Liver (tissue), 3 donors: ENCODE measurements around the gene EPHA6.

ENCODE experiments used
- FOXA1 ChIP-seq: IDR thresholded peaks from 2 replicates; pipeline ENCODE4 v1.6.1; 2016; ENCODE audit warnings: antibody characterized with exemption
- FOXA2 ChIP-seq: IDR thresholded peaks from 2 replicates; pipeline ENCODE4 v1.6.1; 2016; ENCODE audit warnings: antibody characterized with exemption
- GABPA ChIP-seq, 2 donors: IDR thresholded peaks in 1 of 2; conservative IDR thresholded peaks in 1 of 2; 2 replicates each; pipeline ENCODE4 v1.6.1; 2016; ENCODE audit warnings: antibody characterized with exemption in 2 of 2, mild to moderate bottlenecking in 1 of 2, moderate library complexity in 1 of 2
- HNF4A ChIP-seq, 2 donors: conservative IDR thresholded peaks; 2 replicates each; pipeline ENCODE4 v1.6.1; 2016; ENCODE audit warnings: antibody characterized with exemption in 2 of 2, mild to moderate bottlenecking in 2 of 2
- JUND ChIP-seq, 2 donors: IDR thresholded peaks; 2 replicates each; pipeline ENCODE4 v1.6.1; 2016; ENCODE audit warnings: antibody characterized with exemption in 2 of 2
- RAD21 ChIP-seq, 2 donors: IDR thresholded peaks; 2 replicates each; pipeline ENCODE4 v1.6.1; 2016; ENCODE audit warnings: antibody characterized with exemption in 2 of 2, mild to moderate bottlenecking in 2 of 2
- SP1 ChIP-seq: IDR thresholded peaks from 2 replicates; pipeline ENCODE4 v1.6.1; 2018; ENCODE audit warnings: antibody characterized with exemption, mild to moderate bottlenecking
- TAF1 ChIP-seq: conservative IDR thresholded peaks from 2 replicates; pipeline ENCODE4 v1.6.1; 2016; ENCODE audit warnings: antibody characterized with exemption, mild to moderate bottlenecking
- YY1 ChIP-seq: IDR thresholded peaks from 2 replicates; pipeline ENCODE4 v1.6.1; 2016; ENCODE audit warnings: antibody characterized with exemption, mild to moderate bottlenecking
- TF ChIP-seq, protein P1 (sequence below): fragments of 150-350 bp; IDR thresholded peaks from 2 replicates; pipeline ENCODE4 v1.5.1; 2017; ENCODE audit warnings: improper control_type of control experiment, low read depth, low read length; ENCODE audit not compliant: missing input control
- TF ChIP-seq, protein P2 (sequence below): IDR thresholded peaks from 2 replicates; pipeline ENCODE4 v1.6.1; 2016; ENCODE audit warnings: antibody characterized with exemption
- TF ChIP-seq, protein P3 (sequence below): IDR thresholded peaks from 2 replicates; pipeline ENCODE4 v1.6.1; 2016; ENCODE audit warnings: antibody characterized with exemption
- TF ChIP-seq, protein P4 (sequence below): IDR thresholded peaks from 2 replicates; pipeline ENCODE4 v1.6.1; 2016; ENCODE audit warnings: antibody characterized with exemption, mild to moderate bottlenecking
- TF ChIP-seq, protein P5 (sequence below): IDR thresholded peaks from 2 replicates; pipeline ENCODE4 v1.6.1; 2016; ENCODE audit warnings: antibody characterized with exemption
- donor health status: healthy.
- donor health status: healthy.

DNA sequence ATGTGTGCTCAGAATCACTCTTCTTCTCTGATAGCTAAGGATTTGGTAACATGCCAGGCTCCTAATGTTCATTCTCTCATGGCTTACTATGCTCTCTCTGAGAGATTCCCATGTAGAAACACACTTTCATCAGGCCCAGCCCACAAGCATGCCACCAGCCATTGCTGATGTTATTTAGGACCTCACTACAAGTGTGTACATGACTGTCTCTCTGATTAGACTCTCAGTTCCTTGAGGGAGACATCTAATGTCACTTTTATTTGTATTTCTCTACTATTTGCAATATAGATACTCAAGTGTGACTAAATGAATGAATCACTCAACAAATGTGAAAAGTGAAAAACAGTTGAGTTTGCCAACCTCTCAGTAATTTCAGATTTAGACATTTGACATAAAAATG, 865.8 kb downstream of the EPHA6 start:
- TF ChIP-seq, protein P1, sequence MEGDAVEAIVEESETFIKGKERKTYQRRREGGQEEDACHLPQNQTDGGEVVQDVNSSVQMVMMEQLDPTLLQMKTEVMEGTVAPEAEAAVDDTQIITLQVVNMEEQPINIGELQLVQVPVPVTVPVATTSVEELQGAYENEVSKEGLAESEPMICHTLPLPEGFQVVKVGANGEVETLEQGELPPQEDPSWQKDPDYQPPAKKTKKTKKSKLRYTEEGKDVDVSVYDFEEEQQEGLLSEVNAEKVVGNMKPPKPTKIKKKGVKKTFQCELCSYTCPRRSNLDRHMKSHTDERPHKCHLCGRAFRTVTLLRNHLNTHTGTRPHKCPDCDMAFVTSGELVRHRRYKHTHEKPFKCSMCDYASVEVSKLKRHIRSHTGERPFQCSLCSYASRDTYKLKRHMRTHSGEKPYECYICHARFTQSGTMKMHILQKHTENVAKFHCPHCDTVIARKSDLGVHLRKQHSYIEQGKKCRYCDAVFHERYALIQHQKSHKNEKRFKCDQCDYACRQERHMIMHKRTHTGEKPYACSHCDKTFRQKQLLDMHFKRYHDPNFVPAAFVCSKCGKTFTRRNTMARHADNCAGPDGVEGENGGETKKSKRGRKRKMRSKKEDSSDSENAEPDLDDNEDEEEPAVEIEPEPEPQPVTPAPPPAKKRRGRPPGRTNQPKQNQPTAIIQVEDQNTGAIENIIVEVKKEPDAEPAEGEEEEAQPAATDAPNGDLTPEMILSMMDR = no peak
- TF ChIP-seq, protein P2, sequence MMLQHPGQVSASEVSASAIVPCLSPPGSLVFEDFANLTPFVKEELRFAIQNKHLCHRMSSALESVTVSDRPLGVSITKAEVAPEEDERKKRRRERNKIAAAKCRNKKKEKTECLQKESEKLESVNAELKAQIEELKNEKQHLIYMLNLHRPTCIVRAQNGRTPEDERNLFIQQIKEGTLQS = no peak
- no peak for TF ChIP-seq YY1
- TF ChIP-seq TAF1 = no peak
- no peak for TF ChIP-seq GABPA (IDR thresholded peaks at IDR 0.05 in 1 of 2, conservative IDR thresholded peaks at IDR 0.05 in 1 of 2)
- no peak for TF ChIP-seq FOXA2
- TF ChIP-seq, protein P3, sequence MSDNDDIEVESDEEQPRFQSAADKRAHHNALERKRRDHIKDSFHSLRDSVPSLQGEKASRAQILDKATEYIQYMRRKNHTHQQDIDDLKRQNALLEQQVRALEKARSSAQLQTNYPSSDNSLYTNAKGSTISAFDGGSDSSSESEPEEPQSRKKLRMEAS = no peak
- TF ChIP-seq JUND (IDR thresholded peaks at IDR 0.05) = no peak
- no peak for TF ChIP-seq RAD21 (IDR thresholded peaks at IDR 0.05)
- TF ChIP-seq, protein P4, sequence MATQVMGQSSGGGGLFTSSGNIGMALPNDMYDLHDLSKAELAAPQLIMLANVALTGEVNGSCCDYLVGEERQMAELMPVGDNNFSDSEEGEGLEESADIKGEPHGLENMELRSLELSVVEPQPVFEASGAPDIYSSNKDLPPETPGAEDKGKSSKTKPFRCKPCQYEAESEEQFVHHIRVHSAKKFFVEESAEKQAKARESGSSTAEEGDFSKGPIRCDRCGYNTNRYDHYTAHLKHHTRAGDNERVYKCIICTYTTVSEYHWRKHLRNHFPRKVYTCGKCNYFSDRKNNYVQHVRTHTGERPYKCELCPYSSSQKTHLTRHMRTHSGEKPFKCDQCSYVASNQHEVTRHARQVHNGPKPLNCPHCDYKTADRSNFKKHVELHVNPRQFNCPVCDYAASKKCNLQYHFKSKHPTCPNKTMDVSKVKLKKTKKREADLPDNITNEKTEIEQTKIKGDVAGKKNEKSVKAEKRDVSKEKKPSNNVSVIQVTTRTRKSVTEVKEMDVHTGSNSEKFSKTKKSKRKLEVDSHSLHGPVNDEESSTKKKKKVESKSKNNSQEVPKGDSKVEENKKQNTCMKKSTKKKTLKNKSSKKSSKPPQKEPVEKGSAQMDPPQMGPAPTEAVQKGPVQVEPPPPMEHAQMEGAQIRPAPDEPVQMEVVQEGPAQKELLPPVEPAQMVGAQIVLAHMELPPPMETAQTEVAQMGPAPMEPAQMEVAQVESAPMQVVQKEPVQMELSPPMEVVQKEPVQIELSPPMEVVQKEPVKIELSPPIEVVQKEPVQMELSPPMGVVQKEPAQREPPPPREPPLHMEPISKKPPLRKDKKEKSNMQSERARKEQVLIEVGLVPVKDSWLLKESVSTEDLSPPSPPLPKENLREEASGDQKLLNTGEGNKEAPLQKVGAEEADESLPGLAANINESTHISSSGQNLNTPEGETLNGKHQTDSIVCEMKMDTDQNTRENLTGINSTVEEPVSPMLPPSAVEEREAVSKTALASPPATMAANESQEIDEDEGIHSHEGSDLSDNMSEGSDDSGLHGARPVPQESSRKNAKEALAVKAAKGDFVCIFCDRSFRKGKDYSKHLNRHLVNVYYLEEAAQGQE = no peak
- no peak for TF ChIP-seq FOXA1
- TF ChIP-seq, protein P5, sequence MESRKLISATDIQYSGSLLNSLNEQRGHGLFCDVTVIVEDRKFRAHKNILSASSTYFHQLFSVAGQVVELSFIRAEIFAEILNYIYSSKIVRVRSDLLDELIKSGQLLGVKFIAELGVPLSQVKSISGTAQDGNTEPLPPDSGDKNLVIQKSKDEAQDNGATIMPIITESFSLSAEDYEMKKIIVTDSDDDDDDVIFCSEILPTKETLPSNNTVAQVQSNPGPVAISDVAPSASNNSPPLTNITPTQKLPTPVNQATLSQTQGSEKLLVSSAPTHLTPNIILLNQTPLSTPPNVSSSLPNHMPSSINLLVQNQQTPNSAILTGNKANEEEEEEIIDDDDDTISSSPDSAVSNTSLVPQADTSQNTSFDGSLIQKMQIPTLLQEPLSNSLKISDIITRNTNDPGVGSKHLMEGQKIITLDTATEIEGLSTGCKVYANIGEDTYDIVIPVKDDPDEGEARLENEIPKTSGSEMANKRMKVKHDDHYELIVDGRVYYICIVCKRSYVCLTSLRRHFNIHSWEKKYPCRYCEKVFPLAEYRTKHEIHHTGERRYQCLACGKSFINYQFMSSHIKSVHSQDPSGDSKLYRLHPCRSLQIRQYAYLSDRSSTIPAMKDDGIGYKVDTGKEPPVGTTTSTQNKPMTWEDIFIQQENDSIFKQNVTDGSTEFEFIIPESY = no peak
- no peak for TF ChIP-seq HNF4A (conservative IDR thresholded peaks at IDR 0.05)
- TF ChIP-seq SP1 = no peak
